HL-60 (cell line): ENCODE measurements around the gene ALOXE3.

Source experiments
- DNase-seq, 2 experiments: peaks; one replicate each; pipeline ENCODE4 v3.0.0-alpha.2; 2010 to 2020; ENCODE audit warnings: low read depth in 1 of 2, low spot score in 1 of 2
- H3K27ac ChIP-seq: fragments of 250-450 bp; sonication (Bioruptor Pico); replicated peaks from 2 replicates; pipeline ENCODE4 v1.5.1; 2020; ENCODE audit warnings: mild to moderate bottlenecking, moderate library complexity
- H3K27me3 ChIP-seq: fragments of 250-450 bp; sonication (Bioruptor Pico); 2 replicates; pipeline ENCODE4 v1.5.1; 2021; ENCODE audit warnings: mild to moderate bottlenecking, moderate library complexity; ENCODE audit not compliant: insufficient read depth, poor library complexity, severe bottlenecking
- H3K4me3 ChIP-seq: replicated peaks from 2 replicates; pipeline ENCODE4 v1.5.1; 2011; ENCODE audit warnings: mild to moderate bottlenecking, control low read depth, low read length; ENCODE audit not compliant: insufficient read depth
- CTCF ChIP-seq: IDR thresholded peaks from one replicate; pipeline ENCODE4 v1.5.1; 2011; ENCODE audit warnings: low read length, control low read depth, inconsistent platforms; ENCODE audit not compliant: insufficient read depth
- GABPA ChIP-seq: IDR thresholded peaks from 2 replicates; pipeline ENCODE4 v1.6.1; 2012; ENCODE audit warnings: low read depth
- POLR2AphosphoS5 ChIP-seq: IDR thresholded peaks from 2 replicates; pipeline ENCODE4 v1.6.1; 2012; ENCODE audit warnings: low read depth
- REST ChIP-seq: IDR thresholded peaks from 2 replicates; pipeline ENCODE4 v1.6.1; 2012; ENCODE audit warnings: low read depth; ENCODE audit not compliant: insufficient replicate concordance
- SPI1 ChIP-seq: IDR thresholded peaks from 2 replicates; pipeline ENCODE4 v1.6.1; 2012; ENCODE audit warnings: low read depth, mild to moderate bottlenecking, borderline replicate concordance

ALOXE3 gene

GRCh38 chr17:8104911-8105310 lies 13.4 kb downstream of the ALOXE3 start:
- Histone ChIP-seq H3K4me3 (no peak overlapping the region), H3K27me3 (no peaks in the 10 kb centered on the region), H3K27ac (no peak overlapping the region)
- no peak for DNase-seq
- TF ChIP-seq SPI1, result no peak
- TF ChIP-seq CTCF, result no peak
- no peak for TF ChIP-seq REST
- TF ChIP-seq GABPA, result no peak
- no peak for TF ChIP-seq POLR2AphosphoS5

GRCh38 chr17:8103549-8103948 lies 14.8 kb downstream of the ALOXE3 start:
- Histone ChIP-seq H3K27ac (no peak overlapping the region), H3K27me3 (no peaks in the 10 kb centered on the region), H3K4me3 (no peak overlapping the region)
- TF ChIP-seq GABPA, result no peak
- TF ChIP-seq SPI1, result no peak
- no peak for TF ChIP-seq REST
- no peak for TF ChIP-seq CTCF
- no peak for TF ChIP-seq POLR2AphosphoS5
- no peak for DNase-seq

GRCh38 chr17:8101721-8102120 lies 16.6 kb downstream of the ALOXE3 start:
- no peak overlapping the region for H3K4me3 ChIP-seq
- no peak for DNase-seq
- TF ChIP-seq REST, result no peak
- no peak for TF ChIP-seq SPI1
- TF ChIP-seq POLR2AphosphoS5, result no peak
- TF ChIP-seq GABPA, result no peak
- no peak for TF ChIP-seq CTCF
- no peaks in the 10 kb centered on the region for H3K27me3 ChIP-seq
- H3K27ac ChIP-seq, result no peak overlapping the region
